HG03520 (cell line): Measurements from ENCODE around the gene TMEM131.
A peak's percentile ranks its signal among the peaks of the same experiment; 100 is the strongest.
"Not testable (repeated sequence)": the region's sequence is repeated elsewhere in the genome, so short reads cannot be mapped to it uniquely, and the experiment has no call there.

Source experiments
- ATAC-seq: cut with Tn5 transposase; IDR thresholded peaks from one replicate; pipeline ENCODE4 v1.9.1; 2021; ENCODE audit warnings: mild to moderate bottlenecking, moderate library complexity; ENCODE audit not compliant: unreplicated experiment

The TMEM131 gene

DNA sequence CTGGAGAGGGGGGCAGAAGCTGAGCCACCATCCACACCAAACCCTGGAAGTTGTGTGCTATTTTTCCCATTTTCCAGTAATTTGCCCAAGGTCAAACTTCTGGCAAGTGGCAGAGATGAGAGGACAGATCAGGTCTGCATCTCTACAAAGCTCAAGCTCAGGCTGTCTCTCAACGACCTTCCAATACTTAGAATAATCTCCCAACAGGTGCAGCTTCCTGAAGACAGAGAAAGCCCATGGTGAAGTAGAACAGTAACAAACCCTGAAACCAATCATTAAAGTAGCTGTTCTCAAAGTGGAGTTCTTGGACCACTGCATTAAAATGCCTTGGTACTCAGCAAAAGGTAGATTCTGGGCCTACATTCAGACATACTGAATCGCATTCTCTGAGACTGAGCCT, 37.6 kb downstream of the TMEM131 start:
- no peak for ATAC-seq

DNA sequence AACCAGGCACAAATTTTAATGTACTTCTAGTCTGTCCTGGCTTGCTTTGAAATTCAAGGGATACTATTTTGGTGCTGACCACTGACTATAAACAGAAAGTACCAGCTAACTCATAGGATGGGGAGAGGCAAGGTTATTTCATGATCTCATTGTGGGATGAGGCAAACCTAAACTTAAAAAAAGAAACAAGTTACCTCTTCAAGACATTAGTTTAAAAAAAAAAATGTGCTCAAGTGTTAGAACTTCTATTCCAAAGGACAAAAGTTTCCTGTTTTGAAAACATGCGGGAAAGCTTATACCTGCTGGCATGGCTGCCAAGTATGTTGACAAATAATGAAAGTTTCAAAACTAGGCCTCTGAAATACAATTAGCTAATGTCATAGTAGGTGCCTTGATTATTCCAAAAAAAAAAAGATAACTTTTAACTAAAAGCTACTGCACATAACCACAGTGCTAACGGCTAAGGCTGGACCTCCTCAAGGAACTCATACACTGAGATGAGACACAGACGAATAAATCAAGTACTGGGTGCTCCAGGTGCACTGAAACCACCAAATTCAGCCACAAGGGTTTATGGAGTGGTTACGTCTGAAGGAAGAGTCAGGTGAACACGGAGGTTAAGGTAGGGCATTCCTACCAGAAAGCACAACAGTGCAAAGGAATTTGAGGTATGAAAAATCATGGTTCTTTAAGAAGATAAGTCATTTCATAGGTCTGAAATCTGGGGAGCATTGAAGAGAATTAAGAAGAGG, 38.1 kb downstream of the TMEM131 start:
- no peak for ATAC-seq

DNA sequence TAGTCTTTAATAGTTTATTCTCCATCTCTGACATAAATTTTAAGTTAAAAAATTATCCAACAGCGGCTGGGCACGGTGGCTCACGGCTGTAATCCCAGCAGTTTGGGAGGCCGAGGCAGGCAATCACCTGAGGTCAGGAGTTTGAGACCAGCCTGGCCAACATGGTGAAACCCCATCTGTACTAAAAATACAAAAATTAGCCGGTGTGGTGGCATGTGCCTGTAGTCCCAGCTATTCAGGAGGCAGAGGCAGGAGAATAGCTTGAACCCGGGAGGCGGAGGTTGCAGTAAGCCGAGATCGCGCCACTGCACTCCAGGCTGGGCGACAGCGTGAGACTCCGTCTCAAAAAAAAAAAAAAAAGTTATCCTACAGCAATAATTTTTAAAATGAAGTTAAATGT, 39.0 kb downstream of the TMEM131 start:
- ATAC-seq, result not testable (repeated sequence)

DNA sequence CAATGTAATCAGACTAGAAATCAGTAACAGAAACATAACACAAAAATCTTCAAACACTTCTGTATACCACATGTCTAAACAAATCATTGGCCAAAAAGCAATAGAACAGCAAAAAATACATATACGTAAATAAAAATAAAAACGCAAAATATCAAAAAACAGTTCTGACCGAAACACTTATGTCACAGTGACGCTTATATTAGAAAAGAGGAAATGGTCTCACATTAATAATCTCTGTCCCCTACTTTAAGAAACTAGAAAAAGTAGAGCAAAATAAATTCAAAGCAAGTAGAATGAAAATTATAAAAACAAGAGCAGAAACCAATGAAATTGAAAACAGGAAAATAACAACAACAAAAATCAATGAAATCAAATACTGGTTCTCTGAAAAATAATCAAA, 41.9 kb downstream of the TMEM131 start:
- no peak for ATAC-seq

DNA sequence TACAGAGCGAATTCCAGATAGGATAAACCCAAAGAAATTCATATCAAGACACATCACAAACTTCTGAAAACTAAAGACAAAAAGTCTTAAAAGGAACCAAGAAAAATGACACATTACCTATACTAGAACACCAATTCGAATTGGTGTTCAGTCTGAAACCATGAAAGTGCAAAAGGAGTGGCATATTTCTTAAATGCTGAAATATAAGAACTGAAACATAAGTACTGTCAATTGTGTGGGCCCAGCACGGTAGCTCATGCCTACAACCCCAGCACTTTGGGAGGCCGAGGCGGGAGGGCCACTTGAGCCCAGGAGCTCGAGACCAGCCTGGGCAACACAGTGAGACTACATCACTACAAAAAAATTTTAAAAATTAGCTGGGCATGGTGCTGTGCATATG, 43.4 kb downstream of the TMEM131 start:
- ATAC-seq, result no peak

DNA sequence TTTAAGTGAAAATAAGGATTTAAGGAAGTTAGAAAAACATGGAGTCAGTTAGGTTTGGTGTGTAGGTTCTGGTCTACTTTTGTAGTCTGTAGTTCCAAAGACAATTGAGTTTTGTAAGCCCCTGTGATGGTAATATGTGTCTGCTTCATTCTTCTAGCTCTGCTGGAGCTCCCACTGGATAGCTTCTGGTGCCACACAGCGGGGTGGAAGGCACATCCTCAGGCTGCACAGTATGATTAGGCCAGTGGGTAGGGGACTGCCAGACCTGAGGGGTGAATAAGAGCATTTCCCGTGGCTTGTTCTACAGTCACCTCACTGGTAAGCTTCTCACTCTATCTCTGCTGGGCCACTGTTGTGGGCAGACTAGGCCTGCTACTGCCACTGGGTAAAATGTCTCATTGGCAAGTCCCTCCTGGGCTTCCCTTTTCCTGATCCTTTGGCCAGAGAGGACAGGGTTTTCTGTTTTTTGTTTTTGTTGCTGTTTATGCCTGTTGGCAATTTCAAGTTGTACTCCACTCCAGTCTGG, 44.5 kb downstream of the TMEM131 start:
- ATAC-seq, result no peak

DNA sequence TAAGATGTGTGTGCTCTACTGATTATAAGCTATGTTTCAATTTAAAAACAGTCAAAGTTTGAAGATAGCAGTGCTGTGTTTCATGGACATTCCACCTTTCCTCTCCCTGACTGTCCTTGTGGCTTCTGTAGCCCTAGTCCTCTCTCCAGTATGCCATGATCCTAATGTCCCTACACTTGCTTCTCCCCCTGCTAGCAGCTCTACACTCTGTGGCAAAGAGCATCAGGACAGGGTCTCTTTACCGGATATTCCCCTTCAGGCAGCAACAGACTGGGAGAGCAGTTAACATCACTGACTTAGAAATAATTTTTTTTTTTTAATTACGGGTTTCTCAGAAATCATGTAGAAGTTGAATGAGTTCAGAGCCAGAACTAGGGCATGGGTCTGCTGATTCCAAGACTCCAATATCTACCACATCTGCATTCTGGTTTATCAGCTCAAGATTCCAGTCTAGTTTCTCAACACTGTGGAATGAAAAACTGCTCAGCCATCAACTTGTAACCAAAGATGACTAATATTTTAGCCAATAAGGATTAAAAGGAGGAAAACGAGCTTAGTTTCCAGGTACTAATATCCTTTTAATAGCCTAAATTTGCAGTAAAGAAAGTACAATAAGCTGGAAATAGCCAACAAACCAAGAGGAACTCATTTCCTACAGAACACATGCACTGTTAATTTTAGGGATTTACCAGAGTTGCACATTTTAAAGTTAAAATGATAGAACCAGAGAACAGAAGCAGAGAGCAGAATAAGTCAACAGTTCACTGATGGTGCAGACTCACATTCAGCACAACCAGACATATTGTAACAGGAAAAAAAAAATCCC, 45.2 kb downstream of the TMEM131 start:
- ATAC-seq, result no peak

DNA sequence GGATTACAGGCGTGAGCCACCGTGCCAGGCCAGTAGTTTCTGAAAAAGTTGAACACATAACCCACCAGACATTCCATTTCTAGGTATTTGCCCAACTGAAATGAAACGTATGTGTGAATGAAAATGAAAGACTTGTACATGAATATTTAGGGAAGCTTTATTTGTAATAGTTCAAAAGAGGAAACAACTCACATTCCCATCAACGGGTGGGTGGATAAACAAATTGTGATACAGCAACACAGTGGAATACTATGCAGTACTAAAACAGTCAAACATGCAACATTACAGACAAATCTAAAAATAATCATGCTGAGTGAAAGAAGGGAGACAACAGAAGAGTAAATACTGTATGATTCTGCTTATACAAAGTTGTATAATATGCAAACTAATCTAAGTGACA, 46.8 kb downstream of the TMEM131 start:
- ATAC-seq, result no peak

DNA sequence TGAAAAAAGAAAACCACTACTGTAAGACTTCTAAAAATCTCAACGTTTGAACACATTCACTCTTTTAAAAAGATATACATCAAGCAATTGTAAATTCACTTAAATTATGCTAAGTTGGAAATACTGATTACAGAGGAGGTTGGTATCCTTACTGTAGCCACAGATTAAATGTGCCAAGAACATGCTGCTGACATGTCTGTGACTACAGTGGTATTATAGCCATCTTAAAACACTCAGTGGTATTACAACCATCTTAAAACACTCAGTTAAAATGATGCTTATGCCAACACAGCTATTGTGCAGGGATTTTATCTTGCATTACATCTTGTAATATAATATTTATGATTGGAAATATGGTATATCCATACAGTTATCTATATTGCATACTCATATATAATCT, 50.0 kb downstream of the TMEM131 start:
- no peak for ATAC-seq

DNA sequence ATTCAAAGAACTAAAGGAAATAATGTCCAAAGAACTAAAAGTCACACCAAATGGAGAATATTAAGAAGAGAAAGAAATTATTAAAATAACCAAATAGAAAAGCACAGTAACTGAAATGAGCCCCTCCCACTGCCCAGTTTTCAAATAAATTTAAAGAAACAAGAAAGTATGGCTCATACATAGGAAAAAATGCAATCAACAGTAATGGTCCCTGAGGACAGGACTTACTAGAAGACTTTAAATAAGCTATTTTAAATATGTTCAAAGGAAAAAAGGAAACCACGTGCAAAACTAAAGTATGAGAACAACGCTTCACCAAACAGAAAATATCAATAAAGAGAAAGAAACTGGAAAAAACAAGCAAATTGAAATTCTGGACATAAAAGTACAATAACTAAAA, 58.9 kb downstream of the TMEM131 start:
- ATAC-seq, result no peak

DNA sequence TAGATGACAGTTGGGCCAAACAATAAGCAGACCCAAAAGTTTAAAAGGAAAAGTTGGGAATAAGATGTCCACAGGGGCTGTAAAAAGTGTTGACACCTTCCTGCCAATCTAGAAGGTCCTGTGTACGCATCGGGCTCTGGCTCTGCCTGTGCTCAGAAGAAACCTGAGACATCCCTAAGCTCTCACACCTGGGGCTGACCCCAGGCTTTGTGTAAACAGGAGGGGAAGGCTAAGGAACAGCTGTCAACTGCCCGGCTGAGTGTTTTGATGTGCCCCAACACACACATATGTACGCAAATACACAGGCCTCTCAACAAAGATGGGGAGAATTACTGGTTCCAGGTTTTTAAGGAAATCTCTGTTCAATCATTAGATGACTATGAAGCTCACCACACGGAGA, 59.5 kb downstream of the TMEM131 start:
- ATAC-seq, result no peak

DNA sequence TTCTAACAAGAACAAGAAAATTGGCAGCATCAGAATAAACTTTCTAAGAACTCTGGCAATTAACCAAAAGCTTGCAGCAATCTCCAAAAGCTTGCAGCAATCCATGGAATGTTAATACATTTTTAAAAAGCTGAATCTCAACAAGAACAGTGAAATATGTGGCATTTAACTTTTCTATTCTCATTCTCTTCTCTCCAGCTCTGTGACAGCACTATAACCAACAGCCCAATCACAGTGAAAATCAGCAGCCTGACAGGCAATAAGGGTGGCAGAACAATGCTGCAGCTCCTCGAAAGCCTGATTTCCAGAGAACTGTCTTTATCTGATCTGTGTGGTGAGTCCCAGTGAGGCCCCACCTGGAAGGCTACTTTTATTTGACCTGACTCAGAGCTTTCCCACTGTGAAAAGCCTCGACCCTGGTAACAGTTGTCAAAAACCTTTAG, 60.0 kb downstream of the TMEM131 start:
- no peak for ATAC-seq

DNA sequence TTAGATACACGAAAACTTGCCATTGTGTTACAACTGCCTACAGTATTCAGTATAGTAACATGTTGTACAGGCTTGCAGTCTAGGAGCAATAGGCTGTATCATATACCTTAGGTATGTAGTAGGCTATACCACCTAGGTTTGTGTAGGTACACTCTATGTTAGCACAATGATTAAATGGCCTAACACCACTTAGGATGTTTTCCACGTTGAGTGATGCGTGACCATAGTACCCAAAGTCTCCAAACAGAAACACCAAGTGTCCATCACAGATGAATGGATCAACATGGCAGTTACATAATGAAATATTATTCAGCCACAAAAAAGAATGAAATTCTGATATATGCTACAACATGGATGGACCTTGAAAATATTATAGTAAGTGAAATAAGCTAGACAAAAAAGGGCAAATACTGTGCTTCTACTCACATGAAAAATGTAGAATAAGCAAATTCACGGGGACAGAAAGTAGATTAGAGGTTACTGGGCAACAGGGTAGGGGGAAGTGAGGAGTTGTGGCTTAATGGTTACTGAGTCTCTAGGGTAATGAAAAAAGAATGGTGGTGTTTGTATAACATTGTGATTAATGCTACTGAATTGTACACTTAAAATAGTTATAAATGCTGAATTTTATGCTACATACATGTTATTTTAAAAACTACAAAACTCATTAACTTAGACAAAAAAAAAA, 62.6 kb downstream of the TMEM131 start:
- peak; percentile 53 for ATAC-seq

DNA sequence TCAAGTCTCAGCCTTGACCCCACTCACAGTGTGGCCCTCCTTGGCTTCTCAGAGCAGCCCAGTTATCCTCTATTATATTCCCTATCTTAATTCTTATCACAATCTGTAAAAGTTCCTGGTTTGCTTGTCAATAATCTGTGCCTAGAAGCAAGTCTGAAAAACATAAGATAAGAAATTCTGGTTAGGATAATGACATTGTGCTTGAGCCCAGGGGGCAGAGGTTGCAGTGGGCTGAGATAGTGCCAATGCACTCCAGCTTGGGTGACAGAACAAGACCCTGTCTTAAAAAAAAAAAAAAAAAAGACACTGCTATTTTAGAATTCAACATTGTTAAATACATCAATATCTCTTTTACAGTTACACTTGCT, 63.9 kb downstream of the TMEM131 start:
- no peak for ATAC-seq

DNA sequence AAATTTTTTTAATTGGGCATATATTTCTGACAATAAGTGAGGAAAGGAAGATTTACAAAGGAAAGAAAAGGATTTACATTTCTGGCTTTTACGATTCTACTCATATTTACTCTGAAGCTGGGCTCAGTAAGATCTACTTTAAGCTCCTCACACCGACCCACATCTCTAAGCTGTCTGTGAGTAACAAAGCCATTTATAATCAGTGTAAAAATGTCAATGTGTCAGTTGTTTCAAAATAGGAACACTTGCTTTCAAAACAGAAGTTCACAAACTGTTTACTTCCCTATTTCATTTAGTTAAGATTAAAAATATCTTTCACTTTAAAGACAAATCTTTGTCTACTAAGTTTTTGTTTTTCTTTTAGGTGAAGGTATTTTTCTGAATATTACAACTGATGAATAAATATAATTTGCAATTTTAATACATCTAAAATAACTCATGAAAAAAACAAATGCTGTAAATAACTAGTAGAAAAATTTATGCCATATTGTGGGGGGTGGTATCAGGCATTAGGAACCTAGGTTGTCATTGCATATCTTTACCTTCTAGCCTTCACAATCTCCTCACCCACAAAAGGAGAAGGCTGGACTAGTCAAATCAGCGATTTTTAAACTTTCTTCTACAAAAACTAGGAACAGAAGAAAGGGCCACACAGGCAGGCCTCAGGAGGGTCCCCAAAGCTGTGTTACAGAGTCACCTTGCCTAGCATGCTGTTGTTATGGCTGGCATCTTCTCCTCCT, 64.5 kb downstream of the TMEM131 start:
- no peak for ATAC-seq

DNA sequence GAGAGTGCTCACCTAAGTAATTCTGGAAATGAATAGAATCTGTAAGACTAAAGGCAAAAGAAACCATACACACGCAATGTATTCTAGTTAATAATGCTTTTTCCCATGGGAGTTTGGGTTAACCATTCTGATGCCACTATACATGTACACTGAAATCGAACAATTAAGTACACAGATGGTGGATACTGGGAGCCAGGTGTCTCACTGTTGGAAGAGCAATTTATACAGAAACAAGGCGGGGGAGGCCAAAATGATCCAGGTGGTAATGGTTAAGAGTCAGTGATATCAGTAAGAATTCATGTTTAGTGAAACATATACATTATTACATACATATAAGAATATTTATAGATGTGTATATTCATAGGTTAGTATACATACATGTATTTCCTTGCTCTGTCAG, 67.2 kb downstream of the TMEM131 start:
- ATAC-seq, result no peak

DNA sequence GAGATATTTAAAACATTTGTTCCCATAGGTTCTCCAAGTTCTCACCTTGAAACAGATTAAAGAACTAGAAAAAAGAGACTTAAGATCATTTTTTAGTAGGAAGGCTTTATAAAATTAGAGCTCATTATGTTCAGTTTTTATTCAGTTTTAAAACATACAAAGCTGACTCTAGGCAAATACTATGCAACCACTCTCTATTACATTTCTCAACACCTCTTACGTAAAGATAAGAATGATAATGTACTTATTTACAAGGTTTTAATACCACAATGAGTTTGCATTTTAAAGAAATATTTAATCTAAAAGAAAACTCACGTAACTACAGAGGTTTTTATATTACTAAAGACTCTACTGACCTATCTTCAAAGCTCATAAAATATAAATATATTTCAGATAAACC, 68.8 kb downstream of the TMEM131 start:
- ATAC-seq, result no peak

DNA sequence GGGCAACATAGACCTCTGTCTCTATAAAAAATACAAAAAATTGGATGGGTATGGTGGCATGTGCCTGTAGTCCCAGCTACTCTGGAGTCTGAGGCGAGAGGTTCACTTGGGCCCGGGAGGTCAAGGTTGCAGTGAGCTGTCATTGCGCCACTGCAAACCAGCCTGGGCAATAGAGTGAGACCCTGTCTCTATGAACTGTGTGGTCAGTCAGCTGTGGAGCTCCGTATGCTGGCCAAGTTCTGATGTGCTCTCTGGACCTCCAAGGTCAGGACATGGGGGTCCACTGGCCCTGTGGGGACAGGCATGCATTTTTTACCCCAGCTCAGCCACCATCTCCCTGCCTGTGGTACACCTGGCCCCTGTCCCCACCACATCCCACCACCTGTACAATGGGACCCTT, 71.6 kb downstream of the TMEM131 start:
- ATAC-seq, result no peak

DNA sequence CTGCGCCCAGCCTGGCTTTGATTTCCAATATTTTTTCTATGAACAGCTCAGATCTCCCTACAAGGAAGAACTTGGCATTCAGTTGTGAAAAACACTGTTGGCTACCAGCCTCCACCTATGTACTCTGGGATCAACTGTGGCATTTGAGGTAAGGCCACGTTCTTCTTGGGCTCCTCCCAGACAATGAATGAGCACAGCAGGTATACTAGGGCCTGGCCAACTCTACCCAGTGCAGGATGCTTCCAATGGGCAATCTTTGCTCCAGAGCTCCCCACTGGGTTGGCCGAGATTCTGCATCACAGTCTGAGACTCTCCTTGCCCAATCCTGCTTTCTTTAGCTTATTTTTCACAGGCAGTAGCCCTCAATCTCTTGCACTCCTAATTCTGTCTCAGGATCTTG, 75.9 kb downstream of the TMEM131 start:
- ATAC-seq, result no peak

DNA sequence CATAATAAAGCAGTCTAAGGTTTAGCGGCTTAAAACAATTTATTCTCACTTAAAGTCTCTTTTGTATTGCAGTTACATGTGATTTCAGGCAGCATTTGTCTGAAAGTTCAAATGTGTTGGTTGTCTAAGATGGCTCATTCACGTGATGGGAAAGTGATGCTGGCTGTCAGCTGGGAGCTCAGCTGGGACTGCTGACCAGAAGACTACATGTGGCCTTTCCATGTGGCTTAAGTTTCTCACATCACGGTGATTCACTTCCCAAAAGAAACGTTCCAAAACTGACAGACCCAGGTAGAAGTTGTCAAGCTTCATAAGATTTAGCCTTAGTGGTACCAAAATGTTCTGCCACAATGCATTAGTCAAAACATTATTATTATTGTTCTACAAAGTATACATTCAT, 76.9 kb downstream of the TMEM131 start:
- no peak for ATAC-seq

DNA sequence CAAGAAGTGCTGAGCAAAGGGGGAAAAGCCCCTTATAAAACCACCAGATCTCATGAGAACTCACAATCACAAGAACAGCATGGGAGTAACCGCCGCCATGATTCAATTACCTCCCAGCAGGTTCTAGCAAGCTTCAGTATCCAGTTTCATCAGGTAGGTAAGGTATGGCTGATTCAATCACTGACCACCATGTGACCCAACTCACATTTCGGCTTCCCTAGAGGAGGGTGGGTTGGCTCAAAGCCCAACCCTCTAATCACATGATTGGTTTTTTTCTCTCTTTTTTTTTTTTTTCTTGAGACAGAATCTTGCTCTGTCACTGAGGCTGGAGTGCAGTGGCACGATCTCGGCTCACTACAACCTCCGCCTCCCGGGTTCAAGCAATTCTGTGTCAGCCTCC, 78.1 kb downstream of the TMEM131 start:
- ATAC-seq, result not testable (repeated sequence)
